ENCODE results near the gene PTDSS2. TPM values are rescaled to one million over a fixed set of nuclear protein-coding genes. Genes with fewer than 3 reads are reported as not detected.
"Not testable (repeated sequence)": the region's sequence is repeated elsewhere in the genome, so short reads cannot be mapped to it uniquely, and the experiment has no call there.

PTDSS2 gene
- polyA plus RNA-seq, 1 donor: 41.6 TPM

GRCh38 chr11:433641-434040 lies 16.4 kb upstream of the PTDSS2 start:
- no peak for DNase-seq

DNA sequence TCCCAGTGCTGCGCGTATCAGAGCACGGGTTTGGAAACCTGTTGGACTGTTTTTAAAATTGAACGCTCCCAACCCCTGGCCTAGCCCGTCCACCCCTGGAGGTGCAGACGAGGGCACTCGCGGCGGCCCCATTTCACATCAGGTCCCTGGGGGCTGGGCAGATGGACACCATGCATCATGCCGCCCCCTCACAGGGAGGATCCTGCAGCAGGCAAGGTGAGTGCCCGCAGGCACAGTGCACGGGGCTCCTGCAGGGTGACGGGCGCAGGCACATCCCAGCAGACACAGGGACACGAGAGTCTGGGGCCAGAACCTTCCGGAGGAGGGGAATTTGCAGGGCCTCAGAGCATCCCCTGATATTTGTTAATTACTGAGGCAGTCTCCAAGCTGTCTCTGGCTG lies 15.6 kb upstream of the PTDSS2 start:
- no peak for DNase-seq

GRCh38 chr11:434999-435740 lies 14.9 kb upstream of the PTDSS2 start:
- DNase-seq: not testable (repeated sequence)

DNA sequence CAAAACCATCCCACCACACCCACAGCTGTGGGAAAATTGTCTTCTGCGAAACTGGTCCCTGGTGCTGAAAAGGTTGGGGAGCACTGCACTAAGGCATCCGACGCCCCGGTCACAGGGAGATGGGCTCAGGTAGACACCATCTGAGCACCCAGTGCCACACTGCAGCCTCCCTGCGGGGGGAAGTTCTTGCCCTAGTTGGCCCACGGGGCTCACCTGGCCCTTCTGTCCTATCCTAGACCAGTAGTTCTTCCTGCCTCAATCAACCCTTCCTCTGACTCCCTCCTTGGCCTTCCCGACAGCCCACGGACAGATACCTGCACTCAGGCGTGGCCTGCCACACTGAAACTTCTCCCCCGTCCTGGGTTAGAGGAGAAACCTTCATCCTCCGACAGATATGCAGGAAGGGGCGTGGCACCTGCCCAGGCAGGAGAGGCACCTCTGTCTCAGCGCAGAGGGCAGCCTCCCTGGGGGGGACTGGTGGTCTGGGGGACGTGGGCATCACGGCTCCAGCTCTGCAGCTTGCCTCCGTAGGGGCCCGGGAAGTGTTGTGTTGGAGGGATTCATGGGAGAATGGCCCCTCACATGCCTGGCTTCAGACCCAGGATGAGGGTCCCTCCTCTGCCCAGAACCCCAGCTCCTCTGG lies 12.7 kb upstream of the PTDSS2 start:
- no peak for DNase-seq

DNA sequence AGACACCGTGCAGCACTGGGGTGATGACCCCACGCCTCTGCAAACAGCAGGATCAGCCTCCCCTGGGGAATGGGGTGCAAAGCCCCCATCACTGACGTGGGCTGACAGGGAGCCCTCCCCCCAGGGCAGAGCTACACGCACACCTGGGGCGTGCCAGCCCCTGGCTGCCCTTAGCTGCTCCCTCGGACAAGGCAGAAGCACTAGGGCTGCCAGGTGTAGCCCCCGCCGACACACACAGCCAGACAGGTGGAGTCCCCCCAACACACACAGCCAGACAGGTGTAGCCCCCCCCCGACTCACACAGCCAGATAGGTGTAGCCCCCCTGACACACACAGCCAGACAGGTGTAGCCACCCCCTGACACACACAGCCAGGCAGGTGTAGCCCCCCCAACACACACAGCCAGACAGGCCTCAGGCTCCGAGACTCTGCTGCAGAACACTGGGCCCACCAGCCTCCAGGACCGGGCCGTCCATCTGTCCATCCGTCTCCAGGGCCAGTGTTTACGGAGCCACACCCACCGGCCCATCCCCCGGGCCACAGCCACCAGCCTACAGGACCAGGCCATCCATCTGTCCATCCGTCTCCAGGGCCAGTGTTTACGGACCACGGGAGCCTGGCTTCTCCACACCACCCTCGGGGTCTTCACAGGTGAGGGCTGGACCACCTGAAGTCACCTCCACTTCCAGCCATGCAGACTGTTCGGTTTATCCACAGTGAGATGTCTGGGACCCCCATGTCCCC lies 11.8 kb upstream of the PTDSS2 start:
- no peak for DNase-seq

DNA sequence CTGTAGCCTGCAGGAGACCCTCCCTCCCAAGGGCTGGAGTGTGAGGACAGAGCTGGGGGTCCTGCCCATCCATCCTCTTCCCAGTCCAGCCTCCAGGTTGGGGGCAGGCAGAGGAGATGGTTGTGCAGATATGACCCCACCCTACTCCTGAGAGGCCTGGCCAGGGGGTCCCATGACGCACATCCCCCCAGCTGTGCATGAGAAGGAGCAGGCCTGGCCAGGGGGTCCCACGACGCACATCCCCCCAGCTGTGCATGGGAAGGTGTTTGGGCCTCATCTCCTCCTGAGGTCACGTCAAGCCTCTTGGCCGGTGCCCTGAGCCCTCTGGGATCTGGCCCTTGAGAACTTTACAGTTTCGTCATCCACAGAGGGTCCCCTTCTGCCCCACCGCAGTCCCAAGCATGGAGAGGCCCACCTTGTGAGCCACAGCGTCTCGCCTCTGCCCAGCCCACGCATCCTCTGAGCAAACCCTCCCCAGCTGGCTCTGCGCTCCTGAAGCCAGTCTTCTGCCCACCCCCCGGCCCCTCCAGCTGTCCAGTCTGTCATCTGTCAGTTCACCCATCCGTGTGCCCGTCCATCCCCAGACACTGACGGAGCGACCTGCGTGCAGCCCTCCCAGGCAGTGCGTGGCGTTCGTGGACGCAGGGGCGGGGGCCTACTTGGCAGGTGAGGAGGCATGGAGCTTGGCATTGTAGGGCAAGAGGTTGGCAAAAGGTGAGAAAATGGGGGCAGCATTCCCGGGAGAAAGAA lies 10.6 kb upstream of the PTDSS2 start:
- DNase-seq: no peak

DNA sequence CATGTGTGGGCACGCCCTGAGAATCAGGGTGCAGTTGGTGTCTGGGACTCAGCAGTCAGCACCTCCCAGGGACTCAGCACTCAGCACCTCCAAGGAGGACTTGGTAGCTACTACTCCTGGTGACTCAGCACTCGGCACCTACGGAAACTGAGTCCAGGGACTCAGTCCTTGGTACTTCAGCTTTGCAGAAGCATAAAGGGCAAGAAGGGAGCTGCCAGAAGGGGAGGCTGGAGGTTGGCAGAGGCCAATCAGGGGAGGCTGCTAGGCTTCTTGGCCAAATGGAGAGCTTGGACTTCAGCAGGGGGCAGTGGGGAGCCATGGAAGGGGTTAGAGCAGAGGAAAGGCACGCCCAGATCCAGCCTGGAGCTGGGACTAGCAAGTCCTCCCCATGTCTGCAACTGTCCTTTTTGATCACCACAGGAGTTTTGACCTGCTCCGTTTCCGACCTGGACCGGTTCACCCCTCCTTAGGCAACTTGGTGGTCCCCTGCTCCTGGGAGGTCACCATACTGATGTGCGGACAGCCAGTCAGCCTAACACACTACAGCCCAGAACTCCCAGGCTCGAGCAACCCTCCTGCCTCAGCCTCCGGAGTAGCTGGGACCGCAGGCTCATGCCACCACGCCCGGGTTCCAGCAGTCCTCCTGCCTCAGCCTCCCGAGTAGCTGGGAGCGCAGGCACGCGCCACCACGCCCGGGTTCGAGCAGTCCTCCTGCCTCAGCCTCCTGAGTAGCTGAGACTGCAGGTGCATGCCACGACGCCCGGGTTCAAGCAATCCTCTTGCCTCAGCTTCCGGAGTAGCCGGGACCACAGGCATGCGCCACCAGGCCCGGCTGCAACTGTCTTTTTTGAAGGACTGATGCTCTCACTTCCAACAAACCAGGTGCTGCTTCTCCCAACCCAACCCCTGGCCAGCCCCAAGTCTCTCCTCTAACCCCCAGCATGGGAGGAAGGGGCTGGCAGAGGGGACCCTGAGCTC lies 9.7 kb upstream of the PTDSS2 start:
- DNase-seq: no peak

DNA sequence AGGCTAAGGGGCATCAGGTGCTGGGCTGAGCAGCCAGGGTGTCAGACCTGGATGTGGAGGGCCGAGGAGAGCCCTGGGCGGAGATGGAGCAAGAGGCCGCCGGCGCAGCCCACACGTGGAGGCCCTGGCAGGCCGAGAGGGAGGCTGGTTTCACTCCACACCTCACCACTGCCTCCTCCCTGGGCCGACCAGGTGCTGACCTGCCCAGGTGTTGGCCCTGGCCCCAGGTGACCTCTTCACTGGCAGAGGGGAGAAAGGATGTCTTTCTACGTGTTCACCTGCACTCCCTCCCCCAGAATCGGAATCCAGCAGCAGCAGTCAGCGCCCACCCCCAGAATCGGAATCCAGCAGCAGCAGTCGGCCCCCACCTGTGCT lies 9.0 kb upstream of the PTDSS2 start:
- no peak for DNase-seq

GRCh38 chr11:441418-442274 lies 8.4 kb upstream of the PTDSS2 start, which contains the start of gene ANO9:
Gene ANO9, minus strand, starts transcription at chr11:442011. Its CDS starts 85 bp downstream, at chr11:441926.
- no peak for DNase-seq

DNA sequence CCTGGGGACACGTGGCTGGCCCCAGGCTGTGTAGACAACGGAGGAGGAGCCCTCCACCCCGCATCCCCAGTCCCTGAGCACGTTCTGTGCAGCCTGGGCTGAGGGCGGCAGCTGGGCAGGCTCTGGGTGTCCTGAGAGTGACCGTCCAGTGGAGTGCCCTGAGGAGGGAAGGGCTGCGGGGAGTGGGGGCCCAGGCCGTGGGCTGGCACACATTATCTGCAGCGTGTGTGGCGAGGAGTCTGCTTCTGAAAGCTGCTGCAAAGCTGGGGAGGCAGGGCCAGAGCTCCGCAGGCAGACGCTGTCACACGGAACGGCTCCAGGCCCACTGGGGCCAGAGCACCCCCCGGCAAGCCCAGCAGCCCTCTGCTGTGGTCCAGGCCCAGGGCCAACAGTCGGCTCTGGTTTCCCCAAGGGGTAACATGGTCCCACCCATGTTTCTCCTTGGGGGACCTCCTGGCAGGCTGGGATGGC lies 7.4 kb upstream of the PTDSS2 start:
- no peak for DNase-seq

DNA sequence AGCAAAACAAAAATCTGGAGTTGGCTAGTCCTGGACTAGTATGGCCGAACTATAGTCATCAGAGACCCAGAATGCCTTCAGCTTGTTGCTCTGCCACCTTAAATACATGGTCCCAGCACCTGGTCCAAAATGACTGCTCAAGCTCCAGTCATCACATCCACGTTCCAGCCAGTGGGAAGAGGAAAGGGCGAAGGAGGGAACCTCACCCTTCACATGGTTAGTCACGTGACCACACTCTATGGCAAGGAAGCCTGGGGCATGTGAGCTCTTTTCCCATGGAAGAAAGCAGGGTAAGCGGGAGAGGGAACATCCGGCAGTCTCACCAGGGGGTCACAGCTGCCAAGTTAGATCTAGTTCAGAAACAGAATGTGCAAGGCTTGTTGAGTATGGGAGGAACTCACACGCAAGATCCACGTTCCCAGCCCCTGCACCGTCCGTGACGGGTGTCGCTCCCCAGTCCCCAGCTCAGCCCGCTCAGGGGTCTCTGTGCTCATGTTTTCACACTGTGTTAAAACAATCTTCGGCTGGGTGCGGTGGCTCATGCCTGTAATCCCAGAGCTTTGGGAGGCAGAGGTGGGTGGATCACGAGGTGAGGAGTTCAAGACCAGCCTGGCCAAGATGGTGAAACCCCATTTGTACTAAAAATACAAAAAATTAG lies 6.4 kb upstream of the PTDSS2 start:
- no peak for DNase-seq

DNA sequence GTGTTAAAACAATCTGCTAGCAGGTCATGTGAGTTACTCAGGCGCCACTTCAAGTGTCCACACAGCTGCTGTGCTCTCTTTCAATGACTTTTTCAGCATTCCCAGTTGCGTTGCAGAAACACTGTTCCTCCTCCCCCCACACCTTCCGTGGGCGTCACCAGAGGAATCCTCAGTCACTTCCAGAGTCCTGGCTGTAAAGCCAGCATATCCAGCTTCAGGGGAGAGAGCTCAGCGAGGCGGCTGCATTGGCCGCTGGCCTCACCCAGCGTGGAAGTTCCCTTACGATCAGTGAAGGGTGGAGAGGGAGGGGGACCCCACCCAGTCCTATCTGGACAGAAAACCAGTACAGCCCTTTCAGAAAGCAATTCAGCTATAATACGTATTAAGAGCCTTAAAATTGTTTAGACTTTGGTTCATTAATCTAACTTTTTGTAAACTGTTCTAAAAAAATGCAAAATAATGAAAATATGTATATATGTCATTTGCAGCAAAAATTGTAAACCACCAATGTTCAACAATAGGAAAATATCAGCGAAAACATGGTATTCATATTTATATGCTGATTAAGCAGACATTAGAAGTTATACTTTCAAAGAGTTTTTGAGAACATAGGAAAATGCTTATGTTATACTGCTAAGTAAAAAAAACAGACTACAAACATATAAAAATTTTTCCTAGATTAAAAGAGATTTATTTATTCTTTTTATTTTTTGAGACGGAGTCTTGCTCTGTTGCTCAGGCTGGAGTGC lies 5.5 kb upstream of the PTDSS2 start:
- peak; percentile 69 for DNase-seq

GRCh38 chr11:445765-446588 lies 4.1 kb upstream of the PTDSS2 start:
- no peak for DNase-seq

DNA sequence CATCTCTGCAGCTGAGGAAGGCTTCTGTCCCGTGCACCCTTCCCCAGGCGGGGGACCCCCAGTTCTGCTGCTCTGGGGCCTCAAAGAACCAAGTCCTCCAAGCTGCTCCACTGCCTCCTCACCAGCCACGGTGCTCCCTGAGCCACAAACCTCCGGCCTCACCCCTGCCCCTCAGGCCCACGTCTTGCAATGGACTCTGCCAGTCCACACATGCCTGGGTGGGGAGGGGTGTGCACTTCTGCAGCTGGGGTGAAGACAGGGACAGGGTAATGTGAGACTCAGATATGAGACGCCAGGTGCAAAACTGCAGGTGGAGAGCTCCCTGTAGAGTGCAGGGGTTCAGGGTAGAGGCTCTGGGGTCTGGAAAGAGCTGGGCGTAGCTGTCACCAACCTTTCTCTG lies 3.2 kb upstream of the PTDSS2 start:
- no peak for DNase-seq

- peak; percentile 90 for DNase-seq
These were observed 2.0 kb upstream of the PTDSS2 start for GRCh38 chr11:447923-448731.

DNA sequence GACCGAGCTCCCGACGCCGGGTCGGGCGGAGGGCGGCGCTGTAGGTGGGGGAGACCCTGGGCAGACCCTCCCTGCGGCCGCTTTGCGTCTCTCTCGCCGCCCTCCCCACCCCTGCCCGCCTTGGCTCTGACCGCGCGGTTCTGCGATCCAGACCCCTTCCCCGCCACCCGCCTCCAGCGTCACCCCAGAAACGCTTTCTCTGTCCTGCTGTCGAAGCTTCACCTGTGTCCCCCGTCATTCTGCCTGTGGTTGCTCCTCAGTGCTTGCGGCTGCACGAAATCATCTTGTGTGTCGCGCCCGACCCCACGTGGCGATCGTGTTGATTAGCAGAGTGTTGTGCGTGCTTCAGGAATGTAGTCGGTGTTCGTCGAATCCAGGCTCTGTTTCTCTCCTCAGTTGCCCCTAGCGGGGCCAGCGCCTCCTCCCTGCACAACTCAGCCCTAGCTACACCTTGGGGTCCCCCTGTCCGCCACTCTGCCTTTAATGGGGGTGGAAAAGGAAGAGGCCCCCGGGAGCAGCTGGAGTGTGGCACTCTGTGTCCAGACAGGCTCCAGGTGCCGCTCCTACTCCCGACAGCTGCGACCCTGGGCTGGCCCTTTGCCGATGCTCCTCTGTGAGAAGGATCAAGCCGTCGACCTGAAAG lies 851 bp downstream of the PTDSS2 start:
- peak; percentile 58 for DNase-seq

DNA sequence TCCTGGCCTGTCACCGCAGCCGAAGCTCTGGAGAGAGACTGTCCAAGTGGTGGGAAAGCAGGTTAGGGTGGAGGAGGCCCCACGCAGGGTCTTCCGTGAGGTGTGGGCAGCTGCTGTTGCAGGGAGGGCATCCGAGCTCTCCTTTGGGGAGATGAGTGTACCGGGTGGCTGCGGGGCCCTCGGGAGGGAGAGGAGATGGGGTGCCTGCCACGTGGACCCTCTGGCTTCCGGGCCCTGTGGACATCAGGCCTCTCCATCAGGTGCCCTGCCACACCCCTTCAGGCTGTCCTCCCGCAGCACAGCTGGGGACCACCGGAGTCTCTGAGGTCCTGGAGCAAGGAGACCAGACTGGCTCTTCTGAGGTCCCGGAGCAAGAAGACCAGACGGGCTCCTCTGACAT lies 1.7 kb downstream of the PTDSS2 start:
- DNase-seq: no peak

All from hindlimb muscle (tissue), 1 donor.